ENCODE data around the gene POFUT2. TPM values are rescaled to one million over a fixed set of nuclear protein-coding genes. Genes with fewer than 3 reads are reported as not detected.

Gene POFUT2
- total and polyA plus RNA-seq, 7 donors: 2.5 to 31.3 (median 18.9) TPM

DNA sequence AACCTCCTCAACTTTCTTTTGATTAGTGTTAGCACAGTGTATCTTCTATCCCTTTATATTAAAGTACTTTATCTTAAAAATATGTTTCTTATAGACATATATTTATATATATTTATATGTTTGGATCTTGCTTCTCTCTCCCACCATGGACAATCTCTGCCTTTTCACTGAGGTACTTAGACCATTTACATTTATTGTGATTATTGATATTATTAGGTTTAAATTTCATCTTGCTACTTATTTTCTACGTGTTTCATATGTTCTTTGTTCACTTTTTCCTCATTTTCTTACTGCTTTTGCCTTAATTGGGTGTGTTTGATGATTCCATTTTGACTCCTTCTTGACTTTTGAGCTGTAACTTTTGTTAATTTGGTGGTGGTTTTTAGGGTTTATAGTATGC lies 70.7 kb downstream of the POFUT2 start:
- Histone ChIP-seq H3K27me3 (no peaks in the 10 kb centered on the region), H3K4me1 (no peaks in the 10 kb centered on the region), H3K4me3 (no peak overlapping the region), H3K9me3 (no peaks in the 10 kb centered on the region), H3K27ac (no peak overlapping the region), H3K36me3 (peaks cover 10 to 74% (median 19%) of the 10 kb centered on the region in 4 donors)
- 73 to 87% methylated on average over 1 of the region's 1 CpG for WGBS, 2 donors
- no peak for DNase-seq
- TF ChIP-seq EP300 (IDR thresholded peaks at IDR 0.05): no peak
- no peak for TF ChIP-seq POLR2AphosphoS5 (IDR thresholded peaks at IDR 0.05)
- TF ChIP-seq, protein P1, sequence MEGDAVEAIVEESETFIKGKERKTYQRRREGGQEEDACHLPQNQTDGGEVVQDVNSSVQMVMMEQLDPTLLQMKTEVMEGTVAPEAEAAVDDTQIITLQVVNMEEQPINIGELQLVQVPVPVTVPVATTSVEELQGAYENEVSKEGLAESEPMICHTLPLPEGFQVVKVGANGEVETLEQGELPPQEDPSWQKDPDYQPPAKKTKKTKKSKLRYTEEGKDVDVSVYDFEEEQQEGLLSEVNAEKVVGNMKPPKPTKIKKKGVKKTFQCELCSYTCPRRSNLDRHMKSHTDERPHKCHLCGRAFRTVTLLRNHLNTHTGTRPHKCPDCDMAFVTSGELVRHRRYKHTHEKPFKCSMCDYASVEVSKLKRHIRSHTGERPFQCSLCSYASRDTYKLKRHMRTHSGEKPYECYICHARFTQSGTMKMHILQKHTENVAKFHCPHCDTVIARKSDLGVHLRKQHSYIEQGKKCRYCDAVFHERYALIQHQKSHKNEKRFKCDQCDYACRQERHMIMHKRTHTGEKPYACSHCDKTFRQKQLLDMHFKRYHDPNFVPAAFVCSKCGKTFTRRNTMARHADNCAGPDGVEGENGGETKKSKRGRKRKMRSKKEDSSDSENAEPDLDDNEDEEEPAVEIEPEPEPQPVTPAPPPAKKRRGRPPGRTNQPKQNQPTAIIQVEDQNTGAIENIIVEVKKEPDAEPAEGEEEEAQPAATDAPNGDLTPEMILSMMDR (IDR thresholded peaks at IDR 0.05): no peak
- TF ChIP-seq POLR2A (IDR thresholded peaks at IDR 0.05): no peak
- intact Hi-C loops (cut with DNase I): loop anchor here (2.0 kb wide), 1 partner anchor 30 kb away; no protein-coding TSS in a partner anchor

DNA sequence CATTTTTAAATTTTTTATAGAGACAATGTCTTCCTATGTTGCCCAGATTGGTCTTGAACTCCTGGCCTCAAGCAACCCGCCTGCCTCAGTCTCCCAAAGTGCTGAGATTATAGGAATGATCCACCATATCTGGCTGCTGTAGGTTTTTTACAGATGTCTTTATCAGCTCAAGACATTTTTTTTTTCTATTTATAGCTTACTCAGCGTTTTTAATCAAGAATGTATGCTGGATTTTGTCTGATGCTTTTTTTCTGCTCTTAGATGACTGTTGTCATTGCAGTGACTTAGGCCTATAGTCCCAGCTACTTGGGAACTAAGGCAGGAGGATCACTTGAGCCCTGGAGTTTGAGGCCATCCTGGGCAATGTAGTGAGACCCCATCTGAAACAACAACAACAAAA lies 72.5 kb downstream of the POFUT2 start:
- TF ChIP-seq POLR2AphosphoS5 (IDR thresholded peaks at IDR 0.05): no peak
- TF ChIP-seq, protein P1 (IDR thresholded peaks at IDR 0.05): no peak
- no peak for TF ChIP-seq EP300 (IDR thresholded peaks at IDR 0.05)
- no peak for TF ChIP-seq POLR2A (IDR thresholded peaks at IDR 0.05)
- DNase-seq: no peak
- intact Hi-C loops (cut with DNase I): no loop called here
- H3K9me3 ChIP-seq: no peaks in the 10 kb centered on the region
- H3K4me3 ChIP-seq: no peak overlapping the region
- no peaks in the 10 kb centered on the region for H3K4me1 ChIP-seq
- H3K27ac ChIP-seq: no peak overlapping the region
- WGBS, 2 donors: 82 to 92% methylated on average over 2 of the region's 2 CpGs
- H3K27me3 ChIP-seq: no peaks in the 10 kb centered on the region
- peaks cover 0 to 74% (median 13%) of the 10 kb centered on the region in 4 donors for H3K36me3 ChIP-seq

Other genes with a start within 250 kb of the POFUT2 start
- gene ADARB1, start 213.3 kb downstream of the POFUT2 start, total RNA-seq: 100 to 1,000 TPM in 1 of 4 donors, 10 to 100 TPM in 3; 41.3 to 102 (median 71.0) TPM
- 1 to 10 TPM in 2 of 3 donors, under 1 TPM in 1; 0.92 to 7.5 (median 2.4) TPM for gene ADARB1, start 213.3 kb downstream of the POFUT2 start, polyA plus RNA-seq
- 100 to 1,000 TPM in 3 of 4 donors, 10 to 100 TPM in 1; 39.7 to 197 (median 103) TPM for gene COL18A1, start 117.3 kb upstream of the POFUT2 start, total RNA-seq
- 10 to 100 TPM in 1 of 3 donors, 1 to 10 TPM in 2; 4.4 to 34.8 (median 5.4) TPM for gene COL18A1, start 117.3 kb upstream of the POFUT2 start, polyA plus RNA-seq

All from sigmoid colon (tissue), 7 donors.